Measurements from ENCODE around the gene TMEM235.
A peak's percentile ranks its signal among the peaks of the same experiment; 100 is the strongest.

TMEM235 gene

DNA sequence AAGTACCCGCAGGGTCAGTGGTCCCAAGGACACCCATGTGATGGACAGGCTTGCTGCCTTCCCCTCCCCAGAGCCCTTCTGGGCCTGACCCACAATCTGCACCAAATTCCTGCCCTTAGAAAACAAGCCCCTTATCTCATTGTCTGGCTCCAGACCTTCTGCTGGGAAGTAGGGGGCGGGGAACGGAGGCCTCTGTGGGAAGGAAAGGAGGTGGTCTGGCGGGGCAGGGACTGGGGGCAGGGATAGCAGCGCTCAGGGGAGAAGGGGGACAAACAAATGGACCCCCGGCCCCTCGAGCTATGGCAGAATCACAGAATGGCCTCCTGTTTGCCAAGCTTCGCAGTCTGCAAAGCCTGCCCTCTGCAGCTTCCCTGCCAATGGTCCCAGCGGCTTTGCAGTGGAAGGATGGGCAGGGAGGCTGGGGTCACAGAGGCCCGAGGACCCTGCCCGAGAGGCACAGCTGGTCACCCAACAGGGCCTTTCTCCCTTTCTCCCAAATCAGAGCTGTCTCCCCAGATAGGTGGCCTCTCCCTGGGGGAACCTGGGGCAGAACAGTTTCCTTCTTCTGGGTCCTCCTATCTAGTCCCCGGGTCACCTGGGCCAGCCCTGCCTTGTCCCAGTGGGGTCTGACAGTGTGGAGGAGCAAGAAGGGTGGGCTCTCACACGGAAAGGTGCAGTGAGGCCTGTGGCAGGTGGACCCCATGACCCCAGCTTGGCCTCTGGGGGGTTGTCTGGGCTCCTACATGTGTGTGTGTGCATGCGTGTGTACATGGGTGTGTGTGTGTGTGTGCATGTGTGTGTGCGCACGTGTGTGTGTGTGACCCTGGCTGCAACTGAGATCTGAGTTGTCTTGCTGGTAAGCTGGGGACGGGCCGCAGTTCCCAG is 25.5 kb downstream of the TMEM235 start:
- no peaks in the 10 kb centered on the region for H3K9me3 ChIP-seq
- H3K27me3 ChIP-seq = peaks cover 0 to 23% of the 10 kb centered on the region in 2 donors
- TF ChIP-seq, protein P1, sequence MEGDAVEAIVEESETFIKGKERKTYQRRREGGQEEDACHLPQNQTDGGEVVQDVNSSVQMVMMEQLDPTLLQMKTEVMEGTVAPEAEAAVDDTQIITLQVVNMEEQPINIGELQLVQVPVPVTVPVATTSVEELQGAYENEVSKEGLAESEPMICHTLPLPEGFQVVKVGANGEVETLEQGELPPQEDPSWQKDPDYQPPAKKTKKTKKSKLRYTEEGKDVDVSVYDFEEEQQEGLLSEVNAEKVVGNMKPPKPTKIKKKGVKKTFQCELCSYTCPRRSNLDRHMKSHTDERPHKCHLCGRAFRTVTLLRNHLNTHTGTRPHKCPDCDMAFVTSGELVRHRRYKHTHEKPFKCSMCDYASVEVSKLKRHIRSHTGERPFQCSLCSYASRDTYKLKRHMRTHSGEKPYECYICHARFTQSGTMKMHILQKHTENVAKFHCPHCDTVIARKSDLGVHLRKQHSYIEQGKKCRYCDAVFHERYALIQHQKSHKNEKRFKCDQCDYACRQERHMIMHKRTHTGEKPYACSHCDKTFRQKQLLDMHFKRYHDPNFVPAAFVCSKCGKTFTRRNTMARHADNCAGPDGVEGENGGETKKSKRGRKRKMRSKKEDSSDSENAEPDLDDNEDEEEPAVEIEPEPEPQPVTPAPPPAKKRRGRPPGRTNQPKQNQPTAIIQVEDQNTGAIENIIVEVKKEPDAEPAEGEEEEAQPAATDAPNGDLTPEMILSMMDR (IDR thresholded peaks at IDR 0.05) = no peak
- peaks cover 0 to 8% (median 2%) of the 10 kb centered on the region in 4 donors for H3K4me1 ChIP-seq
- H3K36me3 ChIP-seq = no peaks in the 10 kb centered on the region
- no peak overlapping the region for H3K27ac ChIP-seq
- no peak for DNase-seq
- intact Hi-C loops (cut with DNase I; ENCODE audit: low total_unique reads) = loop anchor here (10.0 kb wide), 1 partner anchor 168 kb away; no protein-coding TSS in a partner anchor
- H3K4me3 ChIP-seq = no peak overlapping the region

GRCh38 chr17:78257810-78258322 is 26.4 kb downstream of the TMEM235 start:
- Histone ChIP-seq H3K4me1 (peaks cover 0 to 8% (median 2%) of the 10 kb centered on the region in 4 donors), H3K27ac (no peak overlapping the region), H3K27me3 (peaks cover 0 to 23% of the 10 kb centered on the region in 2 donors), H3K36me3 (no peaks in the 10 kb centered on the region), H3K9me3 (no peaks in the 10 kb centered on the region), H3K4me3 (no peak overlapping the region)
- intact Hi-C loops (cut with DNase I; ENCODE audit: low total_unique reads) = loop anchor here (10.0 kb wide), 1 partner anchor 167 kb away; no protein-coding TSS in a partner anchor
- TF ChIP-seq, protein P1 (IDR thresholded peaks at IDR 0.05) = no peak
- DNase-seq = no peak

GRCh38 chr17:78258323-78259191 is 27.1 kb downstream of the TMEM235 start:
- Histone ChIP-seq H3K9me3 (no peaks in the 10 kb centered on the region), H3K27me3 (peaks cover 0 to 23% of the 10 kb centered on the region in 2 donors), H3K4me3 (no peak overlapping the region), H3K4me1 (peaks cover 0 to 7% (median 2%) of the 10 kb centered on the region in 4 donors), H3K27ac (no peak overlapping the region), H3K36me3 (no peaks in the 10 kb centered on the region)
- TF ChIP-seq, protein P1 (IDR thresholded peaks at IDR 0.05) = no peak
- DNase-seq = peak in 1 of 2 donors; percentile 51
- intact Hi-C loops (cut with DNase I; ENCODE audit: low total_unique reads) = loop anchor here (10.0 kb wide), 1 partner anchor 166 kb away; no protein-coding TSS in a partner anchor

GRCh38 chr17:78259192-78259554 is 27.7 kb downstream of the TMEM235 start:
- Histone ChIP-seq H3K4me3 (no peak overlapping the region), H3K4me1 (peaks cover 0 to under 1% (median 0%) of the 10 kb centered on the region in 4 donors), H3K27ac (no peak overlapping the region), H3K36me3 (no peaks in the 10 kb centered on the region), H3K27me3 (peaks cover 0 to 23% of the 10 kb centered on the region in 2 donors), H3K9me3 (no peaks in the 10 kb centered on the region)
- intact Hi-C loops (cut with DNase I; ENCODE audit: low total_unique reads) = loop anchor here (10.0 kb wide), 1 partner anchor 166 kb away; no protein-coding TSS in a partner anchor
- DNase-seq = no peak
- TF ChIP-seq, protein P1 (IDR thresholded peaks at IDR 0.05) = no peak

DNA sequence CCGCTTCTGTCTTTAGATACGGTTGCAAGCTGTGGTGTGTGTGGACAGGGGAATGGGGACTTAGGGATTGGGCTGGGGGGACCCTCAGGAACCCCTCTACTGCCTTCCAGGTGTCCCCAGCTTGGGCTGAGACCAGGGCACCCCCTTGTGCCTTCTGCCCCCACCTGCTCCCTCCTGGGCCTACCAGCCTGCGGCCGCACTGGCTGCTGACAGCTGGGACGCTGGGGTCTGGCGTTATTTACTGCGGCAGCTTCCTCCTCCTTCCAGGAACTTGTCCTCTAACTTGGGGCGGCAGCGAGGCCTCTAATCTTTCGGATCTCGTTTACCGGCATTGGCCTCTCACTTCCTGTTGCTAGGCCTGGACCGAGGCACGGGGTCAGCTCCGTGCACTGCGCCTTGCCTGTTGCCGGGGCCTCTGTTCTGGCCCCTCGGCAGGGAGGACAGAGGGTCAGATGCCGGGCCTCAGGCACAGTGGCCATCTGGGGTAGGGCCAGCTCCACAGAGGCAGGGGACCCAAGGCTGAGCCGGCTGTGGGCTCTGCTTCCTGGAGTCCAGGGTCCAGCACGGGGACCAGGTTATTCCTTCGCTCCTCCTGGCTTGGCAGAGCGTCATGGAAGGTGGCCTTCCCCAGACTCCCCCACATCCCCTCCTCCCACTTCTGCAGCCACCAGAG is 31.8 kb downstream of the TMEM235 start:
- Histone ChIP-seq H3K27me3 (peaks cover 0 to 17% of the 10 kb centered on the region in 2 donors), H3K36me3 (no peaks in the 10 kb centered on the region), H3K9me3 (no peaks in the 10 kb centered on the region), H3K27ac (no peak overlapping the region), H3K4me1 (no peaks in the 10 kb centered on the region), H3K4me3 (no peak overlapping the region)
- no peak for DNase-seq
- intact Hi-C loops (cut with DNase I; ENCODE audit: low total_unique reads) = no loop called here
- TF ChIP-seq, protein P1 (IDR thresholded peaks at IDR 0.05) = no peak
